8988T (cell line): ENCODE data around the gene BNIP2.
A peak's percentile ranks its signal among the peaks of the same experiment; 100 is the strongest.
"Not testable (repeated sequence)": the region's sequence is repeated elsewhere in the genome, so short reads cannot be mapped to it uniquely, and the experiment has no call there.

Experiments used
- DNase-seq: peaks from one replicate; pipeline ENCODE4 v3.0.0; 2011

The BNIP2 gene

GRCh38 chr15:59688782-59689625, at the start of gene BNIP2:
BNIP2 (minus strand) TSS chr15:59689320; CDS start chr15:59682457, 6,863 bp downstream.
- DNase-seq, result peak; percentile 49

GRCh38 chr15:59738676-59739075, 49.6 kb upstream of the BNIP2 start:
- no peak for DNase-seq

- no peak for DNase-seq
Observed at GRCh38 chr15:59736181-59736580, 47.1 kb upstream of the BNIP2 start.

- no peak for DNase-seq
Observed at GRCh38 chr15:59725151-59725486, 36.0 kb upstream of the BNIP2 start.

GRCh38 chr15:59723687-59724346, 34.7 kb upstream of the BNIP2 start:
- DNase-seq, result no peak

GRCh38 chr15:59722476-59722875, 33.4 kb upstream of the BNIP2 start:
- DNase-seq, result no peak

GRCh38 chr15:59722037-59722436, 32.9 kb upstream of the BNIP2 start:
- DNase-seq, result no peak

GRCh38 chr15:59721411-59721810, 32.3 kb upstream of the BNIP2 start:
- DNase-seq, result no peak

- DNase-seq, result no peak
Observed at GRCh38 chr15:59713177-59713576, 24.1 kb upstream of the BNIP2 start.

- DNase-seq, result no peak
Observed at GRCh38 chr15:59711451-59712243, 22.5 kb upstream of the BNIP2 start.

GRCh38 chr15:59707619-59708018, 18.5 kb upstream of the BNIP2 start:
- no peak for DNase-seq

GRCh38 chr15:59703979-59704796, 15.1 kb upstream of the BNIP2 start:
- DNase-seq, result no peak

GRCh38 chr15:59702351-59702750, 13.2 kb upstream of the BNIP2 start:
- DNase-seq, result no peak

GRCh38 chr15:59701880-59702279, 12.8 kb upstream of the BNIP2 start:
- no peak for DNase-seq

- no peak for DNase-seq
Observed at GRCh38 chr15:59699810-59700431, 10.8 kb upstream of the BNIP2 start.

GRCh38 chr15:59698065-59698464, 8.9 kb upstream of the BNIP2 start:
- not testable (repeated sequence) for DNase-seq

- DNase-seq, result no peak
Observed at GRCh38 chr15:59696332-59696731, 7.2 kb upstream of the BNIP2 start.

- no peak for DNase-seq
Observed at GRCh38 chr15:59694779-59695178, 5.7 kb upstream of the BNIP2 start.

- no peak for DNase-seq
Observed at GRCh38 chr15:59691194-59691805, 2.2 kb upstream of the BNIP2 start.

GRCh38 chr15:59689626-59690236, 611 bp upstream of the BNIP2 start:
- no peak for DNase-seq

- DNase-seq, result no peak
Observed at GRCh38 chr15:59688423-59688781, 718 bp downstream of the BNIP2 start.
